NCI-H2227 treated with DMSO at 0.1 percent for 48 hours (cell line): ENCODE results near the gene SLC10A2.
"Not testable (repeated sequence)": the region's sequence is repeated elsewhere in the genome, so short reads cannot be mapped to it uniquely, and the experiment has no call there.

Source experiments
- DNase-seq: peaks from one replicate; lab custom pipeline; 2025; lab: John Stamatoyannopoulos, UW

SLC10A2 gene, protein sequence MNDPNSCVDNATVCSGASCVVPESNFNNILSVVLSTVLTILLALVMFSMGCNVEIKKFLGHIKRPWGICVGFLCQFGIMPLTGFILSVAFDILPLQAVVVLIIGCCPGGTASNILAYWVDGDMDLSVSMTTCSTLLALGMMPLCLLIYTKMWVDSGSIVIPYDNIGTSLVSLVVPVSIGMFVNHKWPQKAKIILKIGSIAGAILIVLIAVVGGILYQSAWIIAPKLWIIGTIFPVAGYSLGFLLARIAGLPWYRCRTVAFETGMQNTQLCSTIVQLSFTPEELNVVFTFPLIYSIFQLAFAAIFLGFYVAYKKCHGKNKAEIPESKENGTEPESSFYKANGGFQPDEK

DNA sequence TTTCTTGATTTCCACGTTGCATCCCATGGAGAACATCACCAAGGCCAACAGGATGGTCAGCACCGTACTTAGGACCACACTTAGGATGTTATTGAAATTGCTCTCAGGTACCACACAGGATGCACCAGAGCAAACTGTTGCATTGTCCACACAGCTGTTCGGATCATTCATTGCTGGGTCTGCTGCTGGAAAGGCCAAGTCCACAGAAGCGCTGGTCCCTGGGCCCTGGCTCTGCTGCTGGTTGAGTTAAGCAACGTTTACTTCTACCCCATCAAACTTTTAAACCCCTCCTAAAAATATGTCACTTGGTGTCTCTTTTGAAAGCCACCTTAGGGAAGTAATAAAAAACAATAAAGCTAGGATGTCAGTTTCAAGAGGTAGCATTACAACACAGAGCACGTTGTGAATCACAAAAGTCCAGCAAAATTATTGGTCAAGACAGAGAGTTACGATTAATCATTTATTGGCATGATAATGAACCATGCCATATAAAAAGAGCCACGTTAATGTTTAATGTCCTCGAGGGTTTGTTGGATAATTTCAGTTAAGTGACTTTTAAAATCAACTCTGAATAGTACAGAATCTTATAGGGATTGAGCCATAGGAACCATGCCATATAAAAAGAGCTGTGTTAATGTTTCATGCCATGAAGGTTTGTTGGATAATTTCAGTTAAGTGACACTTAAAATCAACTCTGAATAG is at the start of gene SLC10A2:
Gene SLC10A2 (minus strand): TSS at position 339 of the 702 bp plus-strand sequence. CDS start 168 bp downstream, at position 171.
- peak; percentile 2 for DNase-seq

DNA sequence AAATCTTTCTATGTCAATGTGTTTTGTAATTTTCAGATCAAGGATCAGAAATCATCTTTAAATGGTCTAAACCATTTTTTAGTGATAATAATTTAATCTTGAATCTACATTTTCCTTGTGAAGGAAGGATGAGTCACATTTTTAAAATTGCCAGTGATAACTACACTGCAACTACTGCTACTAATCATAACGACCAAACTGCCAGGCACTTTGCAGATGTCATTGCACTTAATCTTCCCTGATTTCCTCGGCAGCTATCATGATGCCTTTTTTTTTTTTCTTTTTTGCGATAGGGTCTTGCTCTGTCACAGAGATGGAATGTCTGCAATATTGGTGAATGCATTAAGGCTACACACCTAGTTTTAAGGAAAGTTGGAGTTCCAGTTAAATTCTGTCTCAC is 41.4 kb upstream of the SLC10A2 start:
- DNase-seq: no peak

DNA sequence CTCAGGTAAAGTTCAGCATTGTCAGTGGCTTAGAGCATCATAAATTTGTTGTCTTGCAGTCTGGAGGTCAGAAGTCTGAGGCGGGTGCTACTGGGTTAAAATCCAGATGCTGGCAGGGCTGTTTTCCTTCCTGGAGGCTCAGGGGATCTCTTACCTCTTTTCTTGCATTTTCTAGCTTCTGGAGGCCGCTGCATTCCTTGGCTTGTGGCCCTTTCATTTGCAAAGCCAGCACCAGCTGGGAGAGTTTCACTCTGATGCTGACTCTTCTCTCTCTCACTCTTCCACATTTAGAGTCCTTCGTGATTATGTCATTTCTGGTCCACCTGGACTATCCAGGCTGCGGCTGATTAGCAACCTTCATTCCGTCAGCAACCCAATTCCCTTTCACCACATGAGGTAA is 38.1 kb upstream of the SLC10A2 start:
- no peak for DNase-seq

DNA sequence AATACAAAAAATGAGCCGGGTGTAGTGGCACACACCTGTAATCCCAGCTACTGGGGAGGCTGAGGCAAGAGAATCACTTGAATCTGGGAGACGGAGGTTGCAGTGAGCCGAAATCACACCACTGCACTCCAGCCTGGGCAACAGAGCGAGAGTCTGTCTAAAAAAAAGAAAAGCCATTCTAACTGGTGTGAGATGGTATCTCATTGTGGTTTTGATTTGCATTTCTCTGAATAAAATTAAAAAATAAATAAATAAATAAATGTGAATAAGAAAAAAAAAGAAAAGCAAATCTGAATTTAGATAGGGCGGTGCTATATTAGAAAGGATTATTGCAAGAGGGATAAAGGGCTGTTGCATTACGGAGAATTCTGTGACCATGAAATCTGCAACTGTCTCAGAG is 37.2 kb upstream of the SLC10A2 start:
- DNase-seq: not testable (repeated sequence)

DNA sequence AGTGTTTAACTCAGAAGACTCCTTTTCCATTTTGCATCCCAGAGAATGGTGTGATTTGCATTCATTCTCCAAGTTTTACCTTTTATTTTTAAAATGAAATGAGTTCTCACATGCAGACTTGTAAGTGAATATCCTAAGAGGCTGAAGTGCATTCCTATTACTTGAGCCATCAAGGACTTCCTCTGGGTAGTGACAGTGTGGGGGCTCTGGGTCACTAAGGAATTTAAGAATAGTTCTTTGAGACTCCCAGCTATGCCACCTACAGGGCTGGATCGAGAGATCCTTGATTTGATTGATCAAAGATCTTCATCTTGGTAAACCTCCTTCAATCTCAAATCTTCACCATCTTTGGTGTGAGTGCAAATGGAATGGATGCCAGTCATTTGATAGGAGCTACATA is 36.3 kb upstream of the SLC10A2 start:
- DNase-seq: no peak

DNA sequence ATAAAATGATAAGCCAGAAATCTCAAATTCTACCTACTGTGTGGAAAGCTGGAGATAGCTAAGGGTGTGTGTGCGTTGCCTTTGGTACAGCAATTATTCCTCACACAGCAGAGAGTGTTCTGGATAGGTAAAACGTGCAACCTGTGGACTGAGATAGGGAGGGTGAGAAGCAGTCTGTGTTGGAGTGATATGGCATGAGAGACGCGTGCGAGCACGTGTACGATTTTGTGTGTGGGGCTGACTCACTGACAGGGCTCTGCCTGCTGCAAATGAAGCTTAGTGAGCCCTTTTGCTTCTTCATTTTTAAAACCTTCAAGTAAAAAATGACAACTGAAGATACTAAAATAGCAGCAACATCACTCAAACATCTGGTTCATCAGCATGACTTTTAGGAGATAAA is 35.7 kb upstream of the SLC10A2 start:
- no peak for DNase-seq

GRCh38 chr13:103101500-103101899 is 35.3 kb upstream of the SLC10A2 start:
- no peak for DNase-seq

DNA sequence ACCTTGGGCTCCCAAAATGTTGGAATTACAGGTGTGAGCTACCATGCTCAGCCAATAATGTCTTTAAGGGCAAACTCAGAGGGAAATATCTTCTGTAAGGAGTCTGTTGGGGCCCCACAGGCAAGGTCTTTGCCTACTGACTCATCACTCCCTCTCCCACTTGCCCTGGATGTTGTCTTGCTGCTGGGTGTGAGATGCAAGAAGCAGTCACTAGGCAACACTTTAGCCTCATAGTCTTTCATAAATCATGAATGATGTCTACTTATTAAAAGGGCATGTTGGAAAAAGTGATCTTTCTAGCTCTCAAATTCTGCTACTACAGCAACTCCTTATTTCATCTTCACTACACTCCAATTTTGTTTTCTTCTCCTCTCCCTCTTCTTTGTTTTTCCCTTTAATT is 34.6 kb upstream of the SLC10A2 start:
- no peak for DNase-seq

- DNase-seq: no peak
These were observed 33.6 kb upstream of the SLC10A2 start for GRCh38 chr13:103099722-103100293.

- no peak for DNase-seq
These were observed 32.3 kb upstream of the SLC10A2 start for GRCh38 chr13:103098535-103098934.

GRCh38 chr13:103097366-103097928 is 31.2 kb upstream of the SLC10A2 start:
- no peak for DNase-seq

DNA sequence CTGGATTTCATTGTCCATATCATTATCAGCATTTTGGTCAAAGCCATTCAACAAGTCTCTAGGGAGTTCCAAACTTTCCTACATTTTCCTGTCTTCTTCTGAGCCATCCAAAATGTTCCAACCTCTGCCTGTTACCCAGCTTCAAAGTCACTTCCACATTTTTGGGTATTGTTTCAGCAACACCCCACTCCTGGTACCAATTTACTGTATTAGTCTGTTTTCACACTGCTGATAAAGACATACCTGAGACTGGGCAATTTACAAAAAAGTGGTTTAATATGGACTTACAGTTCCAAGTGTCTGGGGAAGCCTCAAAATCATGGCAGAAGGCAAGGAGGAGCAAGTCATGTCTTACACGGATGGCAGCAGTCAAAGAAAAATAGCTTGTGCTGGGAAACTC is 27.4 kb upstream of the SLC10A2 start:
- not testable (repeated sequence) for DNase-seq

GRCh38 chr13:103087275-103087674 is 21.1 kb upstream of the SLC10A2 start:
- no peak for DNase-seq

DNA sequence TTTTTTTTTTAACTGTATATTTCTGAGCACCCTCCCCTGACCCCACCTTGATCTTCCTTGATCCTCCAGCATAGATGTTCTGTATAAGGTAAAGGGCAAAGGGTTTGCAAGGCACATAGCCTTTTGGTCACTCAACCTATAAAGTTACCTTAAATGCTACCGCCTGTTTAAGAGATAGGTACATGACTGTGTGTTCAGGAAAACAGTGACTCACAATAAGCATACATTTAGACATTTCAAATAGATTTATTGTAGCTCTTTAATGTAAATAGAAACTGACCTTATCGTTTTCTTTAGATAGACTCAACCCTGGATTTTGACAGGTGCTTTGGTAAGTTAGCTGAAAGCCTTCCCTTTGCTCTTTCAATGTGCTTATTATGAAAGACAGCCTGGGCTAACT is 15.2 kb upstream of the SLC10A2 start:
- DNase-seq: no peak

- no peak for DNase-seq
These were observed 11.9 kb upstream of the SLC10A2 start for GRCh38 chr13:103078158-103078557.

- no peak for DNase-seq
These were observed 2.6 kb upstream of the SLC10A2 start for GRCh38 chr13:103068836-103069235.

DNA sequence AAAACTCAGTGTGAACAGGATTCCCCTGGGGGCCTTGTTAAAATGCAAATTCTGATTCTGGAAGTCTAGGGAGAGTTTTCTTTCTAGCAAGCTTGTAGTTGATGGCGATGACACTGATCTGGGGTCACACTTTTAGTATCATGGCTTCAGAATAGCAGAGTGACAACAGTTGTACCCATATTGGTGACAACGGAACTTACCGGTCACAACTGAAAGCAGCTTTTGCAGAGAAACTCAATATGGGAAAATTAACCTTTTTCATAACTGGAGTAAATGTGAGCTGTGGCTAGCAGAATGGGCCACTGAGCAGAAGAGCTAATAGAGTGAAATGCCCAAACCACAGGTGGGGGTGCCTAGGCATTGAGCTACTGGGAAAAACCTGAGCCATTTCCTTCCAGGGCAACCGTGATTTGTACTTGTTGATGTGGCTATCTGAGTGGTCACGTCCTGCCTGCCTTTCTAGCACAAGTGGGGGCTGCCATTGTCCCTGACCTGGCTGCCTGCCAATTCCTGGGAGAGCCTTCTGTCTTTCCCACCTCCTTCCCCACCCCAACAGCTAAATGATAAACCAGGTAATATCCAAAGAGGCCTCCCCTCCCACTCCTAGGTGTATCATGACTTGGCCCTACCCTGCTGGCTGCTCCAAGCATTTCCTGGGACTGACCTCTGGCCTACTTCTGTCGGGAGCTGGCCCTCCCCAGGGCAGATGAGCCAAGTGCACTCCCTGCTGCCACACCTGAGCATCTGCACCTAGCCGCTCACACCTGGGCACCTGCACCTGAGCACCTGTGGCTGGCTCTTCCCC is 1.7 kb upstream of the SLC10A2 start:
- DNase-seq: peak; percentile 76

DNA sequence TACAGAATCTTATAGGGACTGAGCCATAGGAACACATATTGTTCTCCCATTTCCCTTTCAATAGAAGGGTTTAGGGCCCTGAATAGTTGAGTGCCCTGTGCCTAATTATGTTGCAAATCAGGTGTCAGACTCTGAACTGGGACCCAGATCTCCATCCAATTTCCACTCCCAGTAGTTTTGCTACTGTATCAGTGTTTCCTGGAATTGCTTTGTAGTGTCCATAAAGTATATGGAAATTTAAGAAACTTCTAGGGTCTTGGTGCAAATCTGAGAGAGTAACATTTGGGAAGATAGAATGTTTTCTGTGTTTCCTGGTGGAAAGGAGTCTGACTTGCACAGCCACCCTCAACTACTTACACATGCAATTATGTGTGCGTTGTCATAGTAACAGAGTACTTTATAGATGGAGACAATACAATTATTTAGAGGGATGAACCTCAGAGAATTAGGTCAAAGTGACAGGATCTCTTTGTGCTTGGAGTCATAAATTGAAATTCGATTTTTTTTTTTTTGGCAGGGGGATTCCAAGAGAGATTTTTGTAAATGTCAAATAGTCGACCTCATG is 646 bp upstream of the SLC10A2 start:
- peak; percentile 75 for DNase-seq

- no peak for DNase-seq
These were observed 2.8 kb downstream of the SLC10A2 start for GRCh38 chr13:103063376-103063775.

DNA sequence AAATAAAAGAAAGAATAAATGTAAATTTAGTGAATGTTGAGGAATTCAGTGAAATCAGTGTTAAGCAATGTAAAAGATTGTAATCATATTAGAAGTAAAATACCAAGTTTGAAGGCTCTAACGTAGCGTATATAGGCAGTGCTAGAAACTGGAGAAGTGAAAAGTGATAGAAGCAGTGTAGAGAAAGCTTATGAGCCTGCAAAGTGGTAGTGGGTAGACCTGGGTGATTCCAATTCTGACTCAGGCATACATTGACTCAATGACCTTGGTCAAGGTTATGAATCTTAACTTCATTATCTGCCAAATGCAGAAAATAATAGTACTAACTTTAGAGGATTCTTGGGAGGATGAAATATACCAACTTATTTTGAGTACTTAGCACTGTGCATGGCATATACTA is 4.1 kb downstream of the SLC10A2 start:
- no peak for DNase-seq

DNA sequence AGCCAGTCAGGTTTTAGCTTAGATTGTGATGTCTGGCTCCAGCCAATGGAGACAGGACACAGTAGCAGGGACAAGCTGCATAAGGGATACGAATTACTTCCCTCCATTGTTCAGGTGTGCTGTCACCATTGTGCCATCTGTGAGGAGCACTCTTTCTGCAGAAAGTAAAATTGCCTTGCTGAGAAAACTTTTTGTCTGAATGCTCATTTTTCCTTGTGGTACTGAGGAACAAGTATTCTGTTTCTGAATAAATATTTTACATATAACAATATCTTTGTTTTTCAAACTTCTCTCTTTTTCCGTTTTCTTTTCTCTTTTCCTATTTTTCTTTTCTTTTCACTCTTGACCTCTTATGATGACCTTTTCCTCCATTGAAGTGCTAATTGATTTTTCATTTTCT is 10.2 kb downstream of the SLC10A2 start:
- DNase-seq: no peak

DNA sequence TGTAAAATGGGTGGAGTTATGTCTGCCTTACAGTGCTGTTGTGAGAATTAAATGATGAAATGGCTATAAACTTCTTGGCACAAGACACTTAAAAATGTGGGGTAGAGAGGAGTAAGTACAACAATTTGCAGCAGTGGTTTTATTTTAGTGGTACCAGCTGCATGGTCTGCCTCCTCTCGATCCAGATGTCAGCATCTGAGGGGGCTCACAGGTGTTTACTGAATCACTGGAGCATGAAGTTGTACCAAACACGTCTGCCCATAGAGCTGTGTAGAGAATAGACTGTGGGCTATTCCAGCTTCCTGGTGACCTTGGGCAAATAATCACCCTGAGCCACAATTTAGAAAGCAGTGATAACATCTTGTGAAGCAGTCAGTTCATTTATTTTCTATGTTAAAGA is 11.1 kb downstream of the SLC10A2 start:
- no peak for DNase-seq
